Effector memory CD4-positive, alpha-beta T cell (primary cell): ENCODE measurements around the gene NGDN.
A peak's percentile ranks its signal among the peaks of the same experiment; 100 is the strongest.

Source experiments
- DNase-seq, 3 donors: peaks; one replicate each; pipeline ENCODE4 v3.0.0-alpha.2; 2020
- H3K27ac ChIP-seq: 2 replicates; pipeline ENCODE4 v1.7.0; 2013; ENCODE audit warnings: mild to moderate bottlenecking, low read length, moderate library complexity; ENCODE audit not compliant: insufficient read depth, poor library complexity, severe bottlenecking
- H3K27me3 ChIP-seq: replicated peaks from 2 replicates; pipeline ENCODE4 v1.7.0; 2013; ENCODE audit warnings: mild to moderate bottlenecking, low read length; ENCODE audit not compliant: insufficient read depth, control insufficient read depth, poor library complexity, severe bottlenecking
- H3K36me3 ChIP-seq: 2 replicates; pipeline ENCODE4 v1.7.0; 2013; ENCODE audit warnings: mild to moderate bottlenecking, low read length, moderate library complexity; ENCODE audit not compliant: control insufficient read depth, insufficient read depth
- H3K4me1 ChIP-seq: 2 replicates; pipeline ENCODE4 v1.7.0; 2013; ENCODE audit warnings: low read length, mild to moderate bottlenecking; ENCODE audit not compliant: control insufficient read depth, insufficient read depth, poor library complexity, severe bottlenecking
- H3K4me3 ChIP-seq: 2 replicates; pipeline ENCODE4 v1.7.0; 2013; ENCODE audit warnings: low read length, low read depth, mild to moderate bottlenecking; ENCODE audit not compliant: insufficient read depth, poor library complexity, severe bottlenecking
- H3K9me3 ChIP-seq: 2 replicates; pipeline ENCODE4 v1.7.0; 2013; ENCODE audit warnings: mild to moderate bottlenecking, low read length, moderate library complexity; ENCODE audit not compliant: control insufficient read depth

The NGDN gene

DNA sequence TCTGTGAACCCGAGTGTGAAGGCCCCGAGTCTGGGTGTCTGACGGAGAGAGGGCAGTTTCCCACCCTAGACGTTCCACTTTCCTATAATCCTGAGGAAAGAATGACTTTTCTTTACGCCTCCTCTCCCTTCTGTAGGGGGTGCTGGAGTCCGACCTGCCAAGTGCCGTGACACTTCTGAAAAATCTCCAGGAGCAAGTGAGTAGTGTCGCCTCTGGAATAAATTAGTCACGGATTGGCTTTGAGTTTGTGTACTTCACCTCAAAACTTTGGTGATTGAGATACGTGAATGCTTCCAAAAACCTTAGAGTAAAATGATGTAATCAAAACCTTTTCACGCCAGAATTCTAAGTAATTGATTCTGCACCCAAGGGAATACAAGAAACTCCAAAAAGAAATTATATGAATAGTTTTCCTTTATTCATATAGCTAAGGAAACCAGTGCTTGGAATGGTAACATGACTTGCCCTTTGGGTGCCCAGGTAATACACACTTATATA, 452 bp downstream of the NGDN start:
- no peaks in the 10 kb centered on the region for H3K9me3 ChIP-seq
- no peaks in the 10 kb centered on the region for H3K27me3 ChIP-seq
- no peak for DNase-seq
- H3K4me1 ChIP-seq = peaks cover 7% of the 10 kb centered on the region
- H3K27ac ChIP-seq = peak overlapping the region; percentile 88
- H3K4me3 ChIP-seq = peak overlapping the region; percentile 77
- H3K36me3 ChIP-seq = peaks cover 41% of the 10 kb centered on the region

- Histone ChIP-seq H3K4me3 (no peak overlapping the region), H3K27me3 (no peaks in the 10 kb centered on the region), H3K9me3 (no peaks in the 10 kb centered on the region), H3K4me1 (peaks cover 7% of the 10 kb centered on the region), H3K36me3 (peaks cover 51% of the 10 kb centered on the region), H3K27ac (no peak overlapping the region)
- no peak for DNase-seq
Measured at GRCh38 chr14:23470947-23471346, 1.4 kb downstream of the NGDN start.

DNA sequence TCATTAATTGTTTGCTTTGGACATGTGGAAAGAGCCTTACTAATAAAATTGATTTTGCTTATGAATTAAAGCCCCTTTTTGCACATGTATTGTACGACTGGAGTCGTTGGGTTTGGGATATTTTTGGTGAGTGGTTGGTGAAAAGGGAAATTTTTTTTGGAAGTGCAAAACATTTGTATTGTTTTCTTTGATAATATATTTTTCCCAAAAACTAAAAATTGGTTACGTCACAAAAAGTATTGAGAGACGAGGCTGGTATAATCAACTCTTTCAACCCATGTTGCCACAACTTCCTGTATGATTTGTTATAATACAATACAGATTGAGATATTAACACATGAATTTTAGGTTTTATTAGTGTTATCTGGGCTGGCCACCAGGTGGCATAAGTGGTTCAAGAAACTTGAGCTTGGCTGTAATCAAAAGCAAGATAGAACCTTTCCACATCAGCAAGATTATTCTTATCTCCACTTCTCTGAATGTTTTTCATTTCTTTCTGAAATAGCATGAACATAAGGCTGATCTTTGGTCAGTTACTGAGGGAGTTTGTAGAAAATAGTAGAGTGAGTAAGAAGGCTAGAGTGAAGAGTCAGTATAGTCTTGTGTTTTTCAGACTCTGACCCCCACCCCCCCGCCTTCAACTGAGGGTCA, 8.7 kb downstream of the NGDN start:
- H3K4me3 ChIP-seq = no peak overlapping the region
- no peaks in the 10 kb centered on the region for H3K4me1 ChIP-seq
- no peaks in the 10 kb centered on the region for H3K27me3 ChIP-seq
- H3K36me3 ChIP-seq = peaks cover 59% of the 10 kb centered on the region
- H3K9me3 ChIP-seq = no peaks in the 10 kb centered on the region
- H3K27ac ChIP-seq = no peak overlapping the region
- DNase-seq = peak; percentile 11 to 44 (median 28)

DNA sequence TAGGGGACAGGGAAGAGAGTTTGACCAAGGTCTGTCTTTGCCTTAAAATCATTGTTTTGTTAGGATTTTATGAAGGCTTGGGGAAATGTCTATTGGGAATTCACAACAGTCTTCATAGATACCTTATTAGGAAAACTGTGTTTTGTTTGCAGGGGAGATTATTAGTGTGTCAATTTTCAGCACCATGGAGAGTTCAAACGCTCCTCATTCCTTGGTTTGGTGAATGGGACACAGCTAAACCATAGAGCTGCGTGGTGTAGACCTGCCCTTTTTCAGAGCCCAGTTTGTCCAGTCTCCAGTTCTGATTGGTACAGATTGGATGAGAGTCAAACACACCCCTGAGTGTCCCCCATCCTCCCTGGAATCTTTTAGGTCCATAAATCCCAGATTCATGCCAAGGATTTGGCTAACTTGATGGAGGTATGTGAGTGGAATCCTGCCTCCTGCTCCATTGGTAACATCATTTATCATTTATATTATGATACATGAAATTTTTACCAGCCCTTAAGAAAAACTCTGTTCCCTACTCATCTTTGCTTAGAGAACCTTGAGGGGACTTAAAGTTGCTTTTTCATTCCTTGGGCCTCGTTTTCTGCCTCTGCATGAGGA, 12.0 kb downstream of the NGDN start:
- no peaks in the 10 kb centered on the region for H3K4me1 ChIP-seq
- H3K4me3 ChIP-seq = no peak overlapping the region
- H3K36me3 ChIP-seq = peaks cover 47% of the 10 kb centered on the region
- DNase-seq = no peak
- no peak overlapping the region for H3K27ac ChIP-seq
- H3K9me3 ChIP-seq = no peaks in the 10 kb centered on the region
- H3K27me3 ChIP-seq = no peaks in the 10 kb centered on the region

DNA sequence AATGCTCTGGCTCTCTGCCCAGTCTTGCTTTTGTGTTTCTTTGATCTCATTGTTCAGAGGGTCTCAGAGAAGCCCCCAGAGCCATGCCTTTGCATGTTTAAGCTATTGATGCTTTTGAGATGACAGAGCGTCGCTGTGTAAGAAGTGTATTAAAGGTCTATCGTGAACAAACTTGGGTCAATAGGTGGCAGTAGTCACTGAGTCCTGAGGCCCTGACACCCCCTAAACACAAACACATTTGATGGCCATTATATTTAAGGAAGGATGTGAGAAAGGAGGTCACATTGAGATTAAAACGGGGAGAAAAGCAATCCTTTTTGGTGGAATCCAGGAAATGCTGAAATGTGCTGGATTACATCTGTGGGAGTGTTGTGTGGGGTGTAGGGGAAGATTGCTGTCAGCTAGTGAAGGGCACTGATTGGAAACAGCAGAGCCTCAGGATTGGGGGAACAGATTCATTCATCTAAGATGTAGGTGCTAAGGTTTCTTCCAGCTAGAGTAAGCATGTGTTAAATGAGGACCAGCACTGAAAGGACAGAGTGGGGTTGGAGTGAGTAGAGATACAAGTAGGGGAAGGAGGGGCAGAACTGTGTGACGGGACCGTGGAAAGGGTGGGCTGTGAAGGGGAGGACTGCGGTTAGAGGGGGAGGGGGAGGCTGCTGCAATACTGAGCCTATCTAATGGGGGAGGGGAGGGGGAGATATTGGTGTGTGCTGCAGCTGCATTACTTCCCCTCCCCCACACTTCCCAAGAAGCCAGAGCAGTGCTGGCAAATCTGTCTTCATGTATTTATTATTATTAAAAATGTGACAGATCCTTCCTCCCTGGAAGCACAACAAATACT, 12.7 kb downstream of the NGDN start:
- Histone ChIP-seq H3K9me3 (no peaks in the 10 kb centered on the region), H3K27me3 (no peaks in the 10 kb centered on the region), H3K4me1 (no peaks in the 10 kb centered on the region), H3K36me3 (peaks cover 45% of the 10 kb centered on the region), H3K4me3 (no peak overlapping the region), H3K27ac (no peak overlapping the region)
- DNase-seq = no peak

DNA sequence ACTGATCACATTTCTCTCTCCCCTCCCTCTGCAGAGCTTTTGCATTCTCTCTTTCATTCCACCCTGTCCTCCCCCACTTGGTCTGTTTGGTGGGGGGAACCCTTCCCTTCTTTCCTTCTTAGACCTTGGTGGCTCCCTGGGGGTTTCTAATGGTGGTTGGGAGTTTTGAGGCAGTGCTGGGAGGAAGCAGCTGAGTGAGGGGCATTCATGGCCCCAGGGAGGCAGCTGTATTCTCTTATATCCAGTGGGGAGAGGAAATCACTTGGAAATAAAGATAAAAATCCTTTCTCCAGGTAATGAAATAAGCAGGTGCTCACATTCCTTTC, 13.3 kb downstream of the NGDN start:
- H3K4me1 ChIP-seq = no peaks in the 10 kb centered on the region
- peaks cover 42% of the 10 kb centered on the region for H3K36me3 ChIP-seq
- H3K27ac ChIP-seq = no peak overlapping the region
- no peaks in the 10 kb centered on the region for H3K27me3 ChIP-seq
- no peaks in the 10 kb centered on the region for H3K9me3 ChIP-seq
- DNase-seq = no peak
- H3K4me3 ChIP-seq = no peak overlapping the region

DNA sequence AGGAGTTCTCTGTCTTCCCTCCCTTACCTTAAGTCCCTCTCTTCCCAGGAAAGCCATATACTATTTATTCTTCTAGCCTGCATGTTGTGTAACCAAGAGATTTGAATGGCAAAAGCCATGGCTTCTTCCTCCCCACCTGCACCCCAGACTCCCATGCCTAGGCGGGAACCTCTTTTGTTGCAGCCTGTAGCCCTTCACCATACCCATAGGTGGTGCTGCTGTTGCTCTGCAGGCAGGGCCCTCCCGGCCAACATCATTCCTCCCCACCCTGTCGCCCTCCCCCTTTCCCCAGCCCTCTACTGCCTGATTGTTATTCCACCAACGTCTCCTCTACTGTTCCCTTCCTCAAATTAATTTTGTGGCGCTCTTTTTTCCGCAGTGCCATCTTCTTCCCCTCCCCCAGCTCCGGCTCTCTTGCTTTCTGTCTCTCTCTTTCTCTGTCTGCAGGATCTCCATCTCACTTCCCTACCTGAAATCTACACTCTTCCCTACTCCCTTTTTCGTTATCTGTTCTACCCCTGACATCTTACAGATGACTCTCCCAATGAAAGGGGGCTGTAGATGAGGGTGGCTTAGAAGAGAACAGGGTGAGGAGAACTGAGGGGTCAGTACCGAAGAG, 13.8 kb downstream of the NGDN start:
- Histone ChIP-seq H3K4me1 (no peaks in the 10 kb centered on the region), H3K9me3 (no peaks in the 10 kb centered on the region), H3K27me3 (no peaks in the 10 kb centered on the region), H3K36me3 (peaks cover 40% of the 10 kb centered on the region), H3K4me3 (no peak overlapping the region), H3K27ac (no peak overlapping the region)
- no peak for DNase-seq

- Histone ChIP-seq H3K4me1 (no peaks in the 10 kb centered on the region), H3K4me3 (no peak overlapping the region), H3K27me3 (no peaks in the 10 kb centered on the region), H3K27ac (no peak overlapping the region), H3K9me3 (no peaks in the 10 kb centered on the region), H3K36me3 (peaks cover 32% of the 10 kb centered on the region)
- DNase-seq = no peak
Measured at GRCh38 chr14:23485326-23485725, 15.8 kb downstream of the NGDN start.

- Histone ChIP-seq H3K27ac (no peak overlapping the region), H3K9me3 (no peaks in the 10 kb centered on the region), H3K4me1 (no peaks in the 10 kb centered on the region), H3K36me3 (peaks cover 32% of the 10 kb centered on the region), H3K4me3 (no peak overlapping the region), H3K27me3 (no peaks in the 10 kb centered on the region)
- DNase-seq = no peak
Measured at GRCh38 chr14:23486036-23486435, 16.5 kb downstream of the NGDN start.

DNA sequence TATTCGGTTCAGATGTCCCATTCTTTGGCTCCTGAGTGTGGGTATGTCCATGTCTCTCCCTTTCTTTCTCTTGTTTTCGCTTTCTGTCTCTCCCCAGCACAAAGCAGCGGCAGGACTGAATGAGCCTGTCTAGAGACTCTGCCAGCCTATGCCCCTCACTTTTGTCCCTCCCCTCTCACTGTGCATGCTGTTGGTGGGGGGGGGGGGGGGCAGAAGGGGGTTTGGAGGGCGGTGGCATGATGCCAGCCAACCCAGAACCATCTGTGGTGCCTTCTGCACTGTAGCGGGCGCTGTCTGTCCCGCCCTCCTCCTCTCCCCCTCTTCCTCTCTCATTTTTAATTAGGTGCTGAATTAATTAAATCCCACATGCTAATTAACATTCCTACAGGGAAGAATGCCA, 17.7 kb downstream of the NGDN start:
- no peaks in the 10 kb centered on the region for H3K4me1 ChIP-seq
- no peaks in the 10 kb centered on the region for H3K9me3 ChIP-seq
- no peak overlapping the region for H3K4me3 ChIP-seq
- H3K27me3 ChIP-seq = no peaks in the 10 kb centered on the region
- peaks cover 32% of the 10 kb centered on the region for H3K36me3 ChIP-seq
- H3K27ac ChIP-seq = no peak overlapping the region
- DNase-seq = no peak
